H1 (cell line): ENCODE results near the gene SIAH3. TPM values are rescaled to one million over a fixed set of nuclear protein-coding genes. Genes with fewer than 3 reads are reported as not detected.

Source experiments
- SIX5 ChIP-seq: IDR thresholded peaks from 2 replicates; pipeline ENCODE4 v1.6.1; 2011; ENCODE audit warnings: mild to moderate bottlenecking, low read depth, low read length
- TAF1 ChIP-seq: IDR thresholded peaks from 2 replicates; pipeline ENCODE4 v1.6.1; 2011; ENCODE audit warnings: mild to moderate bottlenecking, low read depth, low read length
- TAF7 ChIP-seq: optimal IDR thresholded peaks from 2 replicates; pipeline ENCODE3; 2011; ENCODE audit warnings: low read depth, mild to moderate bottlenecking, inconsistent platforms, low read length, moderate library complexity, borderline replicate concordance
- polyA plus RNA-seq, 7 experiments: library from polyadenylated mRNA; depleted of rRNA in 3 of 7; stranded (reverse) in 5 of 7; unstranded in 2 of 7; fragments of >200 nt in 5 of 7; fragments of 200-250 nt in 2 of 7; gene quantifications; 1 replicate in 5 of 7; 2 replicates in 1 of 7; 4 replicates in 1 of 7; pipeline versions ENCODE4 v1.2.1 to v1.2.3, GENCODE V29; 2011 to 2013; ENCODE audit warnings: missing spikeins in 2 of 7, mixed read lengths in 2 of 7
- total RNA-seq: library from RNA; stranded (reverse); fragmentation: NEBNext Ultra II Directional; extraction: Animal tissue kit (Norgen Biotek cat#: 25700); gene quantifications from 2 replicates; pipeline ENCODE4 v1.2.1, GENCODE V29; 2021
- TF ChIP-seq, protein P1 (sequence below): IDR thresholded peaks from 2 replicates; pipeline ENCODE4 v1.6.1; 2011; ENCODE audit warnings: low read length, improper control_type of control experiment
- TF ChIP-seq, protein P2 (sequence below): fragments of 300-600 bp; sonication (generic); IDR thresholded peaks from 2 replicates; pipeline ENCODE4 v1.7.1; 2012; ENCODE audit warnings: low read length, moderate library complexity, mild to moderate bottlenecking, inconsistent platforms; ENCODE audit not compliant: insufficient replicate concordance

The SIAH3 gene
- total and polyA plus RNA-seq, 2 of the 8 experiments (the other 6 are each of a cell fraction or from before 2014, with no cell fraction given), result 0.15 to 0.17 TPM

DNA sequence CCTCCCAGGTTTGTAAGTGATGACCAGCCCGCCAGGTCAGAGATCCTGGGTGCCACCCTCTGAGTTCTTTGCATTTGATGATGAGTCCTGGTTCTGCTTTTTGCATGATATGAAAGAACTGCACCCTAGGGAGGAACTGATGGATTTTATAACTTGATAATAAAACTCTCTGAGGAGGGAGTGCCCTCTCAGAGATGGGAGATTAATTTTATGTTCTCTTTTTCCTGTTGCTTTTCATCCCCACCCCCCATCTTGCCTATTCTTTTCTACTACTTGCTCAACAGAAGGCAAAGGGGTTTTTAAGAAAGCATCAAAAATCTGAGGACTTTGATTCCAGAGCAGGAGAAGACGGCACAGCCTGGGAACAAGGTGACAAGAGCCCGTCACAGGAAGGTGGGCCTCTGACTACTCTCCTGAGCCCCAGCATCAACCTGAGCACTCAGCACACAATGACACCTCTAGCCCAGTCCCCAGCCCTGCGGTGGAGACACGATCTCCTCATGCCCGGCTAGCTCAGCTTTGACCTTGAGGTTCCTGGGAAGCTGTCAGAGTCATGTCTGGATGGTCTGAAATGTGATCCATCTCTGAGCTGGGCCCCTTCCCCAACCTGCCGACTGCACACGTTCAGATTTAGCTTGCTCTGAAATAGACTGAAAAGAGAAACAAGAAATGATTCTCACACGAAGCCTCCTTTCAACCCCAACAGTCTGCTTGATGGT lies 69.1 kb downstream of the SIAH3 start (continued):
- TF ChIP-seq, protein P1, sequence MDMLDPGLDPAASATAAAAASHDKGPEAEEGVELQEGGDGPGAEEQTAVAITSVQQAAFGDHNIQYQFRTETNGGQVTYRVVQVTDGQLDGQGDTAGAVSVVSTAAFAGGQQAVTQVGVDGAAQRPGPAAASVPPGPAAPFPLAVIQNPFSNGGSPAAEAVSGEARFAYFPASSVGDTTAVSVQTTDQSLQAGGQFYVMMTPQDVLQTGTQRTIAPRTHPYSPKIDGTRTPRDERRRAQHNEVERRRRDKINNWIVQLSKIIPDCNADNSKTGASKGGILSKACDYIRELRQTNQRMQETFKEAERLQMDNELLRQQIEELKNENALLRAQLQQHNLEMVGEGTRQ, result no peak
- TF ChIP-seq SIX5, result no peak
- TF ChIP-seq, protein P2, sequence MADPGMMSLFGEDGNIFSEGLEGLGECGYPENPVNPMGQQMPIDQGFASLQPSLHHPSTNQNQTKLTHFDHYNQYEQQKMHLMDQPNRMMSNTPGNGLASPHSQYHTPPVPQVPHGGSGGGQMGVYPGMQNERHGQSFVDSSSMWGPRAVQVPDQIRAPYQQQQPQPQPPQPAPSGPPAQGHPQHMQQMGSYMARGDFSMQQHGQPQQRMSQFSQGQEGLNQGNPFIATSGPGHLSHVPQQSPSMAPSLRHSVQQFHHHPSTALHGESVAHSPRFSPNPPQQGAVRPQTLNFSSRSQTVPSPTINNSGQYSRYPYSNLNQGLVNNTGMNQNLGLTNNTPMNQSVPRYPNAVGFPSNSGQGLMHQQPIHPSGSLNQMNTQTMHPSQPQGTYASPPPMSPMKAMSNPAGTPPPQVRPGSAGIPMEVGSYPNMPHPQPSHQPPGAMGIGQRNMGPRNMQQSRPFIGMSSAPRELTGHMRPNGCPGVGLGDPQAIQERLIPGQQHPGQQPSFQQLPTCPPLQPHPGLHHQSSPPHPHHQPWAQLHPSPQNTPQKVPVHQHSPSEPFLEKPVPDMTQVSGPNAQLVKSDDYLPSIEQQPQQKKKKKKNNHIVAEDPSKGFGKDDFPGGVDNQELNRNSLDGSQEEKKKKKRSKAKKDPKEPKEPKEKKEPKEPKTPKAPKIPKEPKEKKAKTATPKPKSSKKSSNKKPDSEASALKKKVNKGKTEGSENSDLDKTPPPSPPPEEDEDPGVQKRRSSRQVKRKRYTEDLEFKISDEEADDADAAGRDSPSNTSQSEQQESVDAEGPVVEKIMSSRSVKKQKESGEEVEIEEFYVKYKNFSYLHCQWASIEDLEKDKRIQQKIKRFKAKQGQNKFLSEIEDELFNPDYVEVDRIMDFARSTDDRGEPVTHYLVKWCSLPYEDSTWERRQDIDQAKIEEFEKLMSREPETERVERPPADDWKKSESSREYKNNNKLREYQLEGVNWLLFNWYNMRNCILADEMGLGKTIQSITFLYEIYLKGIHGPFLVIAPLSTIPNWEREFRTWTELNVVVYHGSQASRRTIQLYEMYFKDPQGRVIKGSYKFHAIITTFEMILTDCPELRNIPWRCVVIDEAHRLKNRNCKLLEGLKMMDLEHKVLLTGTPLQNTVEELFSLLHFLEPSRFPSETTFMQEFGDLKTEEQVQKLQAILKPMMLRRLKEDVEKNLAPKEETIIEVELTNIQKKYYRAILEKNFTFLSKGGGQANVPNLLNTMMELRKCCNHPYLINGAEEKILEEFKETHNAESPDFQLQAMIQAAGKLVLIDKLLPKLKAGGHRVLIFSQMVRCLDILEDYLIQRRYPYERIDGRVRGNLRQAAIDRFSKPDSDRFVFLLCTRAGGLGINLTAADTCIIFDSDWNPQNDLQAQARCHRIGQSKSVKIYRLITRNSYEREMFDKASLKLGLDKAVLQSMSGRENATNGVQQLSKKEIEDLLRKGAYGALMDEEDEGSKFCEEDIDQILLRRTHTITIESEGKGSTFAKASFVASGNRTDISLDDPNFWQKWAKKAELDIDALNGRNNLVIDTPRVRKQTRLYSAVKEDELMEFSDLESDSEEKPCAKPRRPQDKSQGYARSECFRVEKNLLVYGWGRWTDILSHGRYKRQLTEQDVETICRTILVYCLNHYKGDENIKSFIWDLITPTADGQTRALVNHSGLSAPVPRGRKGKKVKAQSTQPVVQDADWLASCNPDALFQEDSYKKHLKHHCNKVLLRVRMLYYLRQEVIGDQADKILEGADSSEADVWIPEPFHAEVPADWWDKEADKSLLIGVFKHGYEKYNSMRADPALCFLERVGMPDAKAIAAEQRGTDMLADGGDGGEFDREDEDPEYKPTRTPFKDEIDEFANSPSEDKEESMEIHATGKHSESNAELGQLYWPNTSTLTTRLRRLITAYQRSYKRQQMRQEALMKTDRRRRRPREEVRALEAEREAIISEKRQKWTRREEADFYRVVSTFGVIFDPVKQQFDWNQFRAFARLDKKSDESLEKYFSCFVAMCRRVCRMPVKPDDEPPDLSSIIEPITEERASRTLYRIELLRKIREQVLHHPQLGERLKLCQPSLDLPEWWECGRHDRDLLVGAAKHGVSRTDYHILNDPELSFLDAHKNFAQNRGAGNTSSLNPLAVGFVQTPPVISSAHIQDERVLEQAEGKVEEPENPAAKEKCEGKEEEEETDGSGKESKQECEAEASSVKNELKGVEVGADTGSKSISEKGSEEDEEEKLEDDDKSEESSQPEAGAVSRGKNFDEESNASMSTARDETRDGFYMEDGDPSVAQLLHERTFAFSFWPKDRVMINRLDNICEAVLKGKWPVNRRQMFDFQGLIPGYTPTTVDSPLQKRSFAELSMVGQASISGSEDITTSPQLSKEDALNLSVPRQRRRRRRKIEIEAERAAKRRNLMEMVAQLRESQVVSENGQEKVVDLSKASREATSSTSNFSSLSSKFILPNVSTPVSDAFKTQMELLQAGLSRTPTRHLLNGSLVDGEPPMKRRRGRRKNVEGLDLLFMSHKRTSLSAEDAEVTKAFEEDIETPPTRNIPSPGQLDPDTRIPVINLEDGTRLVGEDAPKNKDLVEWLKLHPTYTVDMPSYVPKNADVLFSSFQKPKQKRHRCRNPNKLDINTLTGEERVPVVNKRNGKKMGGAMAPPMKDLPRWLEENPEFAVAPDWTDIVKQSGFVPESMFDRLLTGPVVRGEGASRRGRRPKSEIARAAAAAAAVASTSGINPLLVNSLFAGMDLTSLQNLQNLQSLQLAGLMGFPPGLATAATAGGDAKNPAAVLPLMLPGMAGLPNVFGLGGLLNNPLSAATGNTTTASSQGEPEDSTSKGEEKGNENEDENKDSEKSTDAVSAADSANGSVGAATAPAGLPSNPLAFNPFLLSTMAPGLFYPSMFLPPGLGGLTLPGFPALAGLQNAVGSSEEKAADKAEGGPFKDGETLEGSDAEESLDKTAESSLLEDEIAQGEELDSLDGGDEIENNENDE, result no peak
- TF ChIP-seq TAF7, result no peak
- no peak for TF ChIP-seq TAF1
